Fibroblast of the conjunctiva (primary cell): ENCODE results near the gene CACNA1S.

ENCODE experiments used
- DNase-seq: peaks from one replicate; pipeline ENCODE4 v3.0.0-alpha.2; 2010; ENCODE audit warnings: low read depth

Gene CACNA1S

GRCh38 chr1:201026836-201027235, 85.4 kb downstream of the CACNA1S start:
- DNase-seq, result no peak

GRCh38 chr1:201026234-201026633, 86.0 kb downstream of the CACNA1S start:
- no peak for DNase-seq

- no peak for DNase-seq
Observed at GRCh38 chr1:201025571-201026002, 86.6 kb downstream of the CACNA1S start.

GRCh38 chr1:201024625-201024998, 87.6 kb downstream of the CACNA1S start:
- DNase-seq, result no peak

- DNase-seq, result no peak
Observed at GRCh38 chr1:201023920-201024624, 88.2 kb downstream of the CACNA1S start.

GRCh38 chr1:201023517-201023902, 88.7 kb downstream of the CACNA1S start, which contains the start of gene KIF21B:
Gene KIF21B, minus strand, starts transcription at chr1:201023714. Its CDS starts 331 bp downstream, at chr1:201023383.
- no peak for DNase-seq

GRCh38 chr1:201022820-201023516, 89.3 kb downstream of the CACNA1S start:
- DNase-seq, result no peak

GRCh38 chr1:201022493-201022819, 89.8 kb downstream of the CACNA1S start:
- DNase-seq, result no peak

GRCh38 chr1:201021630-201022492, 90.4 kb downstream of the CACNA1S start:
- no peak for DNase-seq

- no peak for DNase-seq
Observed at GRCh38 chr1:201020721-201021629, 91.3 kb downstream of the CACNA1S start.

GRCh38 chr1:201020040-201020591, 92.1 kb downstream of the CACNA1S start:
- no peak for DNase-seq

- DNase-seq, result no peak
Observed at GRCh38 chr1:201019321-201019977, 92.8 kb downstream of the CACNA1S start.

GRCh38 chr1:201017828-201018163, 94.4 kb downstream of the CACNA1S start:
- DNase-seq, result no peak

GRCh38 chr1:201016943-201017827, 95.0 kb downstream of the CACNA1S start:
- DNase-seq, result no peak

GRCh38 chr1:201016211-201016651, 96.0 kb downstream of the CACNA1S start:
- DNase-seq, result no peak

- DNase-seq, result no peak
Observed at GRCh38 chr1:201015551-201016091, 96.6 kb downstream of the CACNA1S start.

GRCh38 chr1:201014816-201015200, 97.4 kb downstream of the CACNA1S start:
- DNase-seq, result no peak

- DNase-seq, result no peak
Observed at GRCh38 chr1:201013991-201014815, 98.0 kb downstream of the CACNA1S start.

GRCh38 chr1:201013031-201013485, 99.2 kb downstream of the CACNA1S start:
- DNase-seq, result no peak
